H7 (cell line): Measurements from ENCODE around the gene TENT4B. TPM values are rescaled to one million over a fixed set of nuclear protein-coding genes. Genes with fewer than 3 reads are reported as not detected.
"Not testable (repeated sequence)": the region's sequence is repeated elsewhere in the genome, so short reads cannot be mapped to it uniquely, and the experiment has no call there.

Experiments used
- DNase-seq: peaks from one replicate; pipeline ENCODE4 v3.0.0; 2012
- H3K27me3 ChIP-seq: 2 replicates; pipeline ENCODE4 v1.6.0; 2011; ENCODE audit warnings: mild to moderate bottlenecking, low read length; ENCODE audit not compliant: control insufficient read depth, insufficient read depth
- H3K36me3 ChIP-seq: replicated peaks from 2 replicates; pipeline ENCODE4 v1.5.1; 2011; ENCODE audit warnings: low read length; ENCODE audit not compliant: control insufficient read depth, insufficient read depth
- H3K4me3 ChIP-seq: 2 replicates; pipeline ENCODE4 v1.5.1; 2011; ENCODE audit warnings: low read depth, mild to moderate bottlenecking, control low read depth, low read length, moderate library complexity; ENCODE audit not compliant: insufficient read depth
- total RNA-seq: library from RNA; depleted of rRNA; stranded (reverse); fragments of >200 nt; shearing (Covaris generic); gene quantifications from 2 replicates; pipeline ENCODE4 v1.2.3, GENCODE V29; 2014

Gene TENT4B
- total RNA-seq, 1 experiment from 2014 or later = 9.7 TPM

DNA sequence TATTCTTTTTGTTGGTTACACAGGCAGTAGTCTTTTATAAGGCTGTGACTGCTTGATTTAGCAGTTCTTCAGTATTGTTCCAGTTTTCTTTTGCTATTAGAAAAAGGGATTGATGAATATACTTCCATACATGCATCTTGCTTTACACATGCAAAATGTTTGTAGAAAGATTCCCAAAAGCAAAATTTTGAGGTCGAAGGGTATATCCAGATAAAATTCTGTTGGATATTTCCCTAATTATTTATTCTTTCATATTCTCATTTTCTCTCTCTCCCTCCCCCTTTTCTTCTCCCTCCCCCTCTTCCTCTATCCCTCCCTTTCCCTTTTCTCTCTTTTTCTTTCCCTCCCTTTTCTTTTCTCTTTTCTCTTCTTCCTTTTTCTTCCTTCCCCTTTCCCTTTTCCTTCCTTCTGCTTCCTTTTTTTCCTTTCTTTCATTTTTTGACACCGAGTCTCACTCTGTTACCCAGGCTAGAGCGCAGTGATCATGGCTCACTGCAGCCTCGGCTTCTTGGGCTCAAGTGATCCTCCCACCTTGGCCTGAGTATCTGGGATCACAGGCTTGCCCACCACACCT lies 66.4 kb downstream of the TENT4B start:
- no peak for DNase-seq
- H3K4me3 ChIP-seq = no peak overlapping the region
- peaks cover 7% of the 10 kb centered on the region for H3K36me3 ChIP-seq
- H3K27me3 ChIP-seq = no peaks in the 10 kb centered on the region

- no peaks in the 10 kb centered on the region for H3K27me3 ChIP-seq
- DNase-seq = no peak
- peaks cover 12% of the 10 kb centered on the region for H3K36me3 ChIP-seq
- no peak overlapping the region for H3K4me3 ChIP-seq
Observed at GRCh38 chr16:50224286-50224685, 71.2 kb downstream of the TENT4B start.

DNA sequence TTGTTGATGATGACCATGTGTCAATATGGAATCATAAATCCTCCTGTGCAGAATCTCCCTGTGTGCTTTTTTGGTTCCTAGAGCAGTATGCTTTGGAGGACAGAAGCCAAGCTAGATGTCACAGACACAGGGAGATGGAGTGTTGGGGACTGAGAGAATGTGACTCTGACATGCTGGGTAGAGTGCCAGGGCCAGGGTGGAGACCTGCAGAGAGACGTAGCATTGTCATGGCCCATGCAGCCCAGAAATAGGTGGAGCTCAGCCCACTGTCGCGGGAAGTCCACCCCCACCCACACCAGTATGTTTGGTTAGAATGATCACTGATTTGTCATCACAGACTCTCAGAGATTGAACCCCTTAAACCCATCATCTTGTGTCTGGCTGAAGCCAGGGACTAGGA lies 74.0 kb downstream of the TENT4B start:
- H3K36me3 ChIP-seq = peaks cover 12% of the 10 kb centered on the region
- no peaks in the 10 kb centered on the region for H3K27me3 ChIP-seq
- no peak for DNase-seq
- H3K4me3 ChIP-seq = no peak overlapping the region

GRCh38 chr16:50227665-50228064 lies 74.6 kb downstream of the TENT4B start:
- H3K36me3 ChIP-seq = peaks cover 12% of the 10 kb centered on the region
- no peak overlapping the region for H3K4me3 ChIP-seq
- H3K27me3 ChIP-seq = no peaks in the 10 kb centered on the region
- DNase-seq = no peak

DNA sequence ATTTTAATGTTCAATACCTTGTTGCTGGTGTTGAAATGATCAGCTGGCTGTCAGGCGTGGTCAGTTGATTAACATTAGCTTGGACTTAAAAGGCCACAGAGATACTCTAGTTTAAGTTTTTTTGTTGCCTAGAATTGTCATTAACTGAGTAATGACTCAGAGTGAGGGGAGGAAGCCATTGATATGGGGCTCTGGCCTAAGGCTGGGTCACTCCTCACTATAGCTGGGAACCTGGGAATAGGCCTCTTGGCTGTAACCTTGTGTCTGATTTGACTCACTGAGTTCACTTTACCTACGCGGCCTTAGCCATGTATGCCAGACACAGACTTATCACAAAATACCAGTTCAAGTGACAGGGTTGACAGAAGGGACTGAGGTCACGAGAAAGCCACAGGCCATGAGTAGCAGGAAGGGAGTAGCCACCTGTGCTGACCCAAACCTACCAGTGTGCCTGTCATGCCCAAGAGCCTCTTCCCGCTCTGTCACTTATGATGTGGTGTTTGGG lies 75.3 kb downstream of the TENT4B start:
- DNase-seq = no peak
- Histone ChIP-seq H3K27me3 (no peaks in the 10 kb centered on the region), H3K4me3 (no peak overlapping the region), H3K36me3 (peaks cover 12% of the 10 kb centered on the region)

DNA sequence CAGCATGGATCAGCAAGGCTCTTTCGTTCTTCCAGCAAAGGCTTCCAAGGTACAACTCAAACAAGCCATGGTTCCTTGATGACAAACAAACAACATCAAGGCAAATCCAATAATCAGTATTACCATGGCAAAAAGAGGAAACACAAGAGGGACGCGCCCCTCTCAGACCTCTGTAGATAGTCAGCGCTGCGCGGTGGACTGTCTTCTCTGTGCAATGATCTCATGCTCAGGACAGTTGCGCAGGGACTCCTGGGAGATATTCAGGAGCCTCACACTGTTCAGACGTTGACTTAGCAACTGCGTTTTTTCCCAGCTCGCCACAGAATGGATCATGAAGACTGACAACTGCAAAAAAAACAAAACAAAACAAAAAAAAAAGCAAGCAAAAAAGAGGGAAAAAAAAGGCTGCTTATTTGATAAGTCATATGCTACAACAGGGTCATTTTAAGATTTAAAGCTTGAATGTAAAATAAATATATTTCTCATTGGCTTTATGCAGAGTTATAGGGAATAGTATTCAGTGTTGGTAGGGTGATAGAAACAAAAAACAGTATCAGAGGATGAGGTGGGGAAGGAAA lies 76.1 kb downstream of the TENT4B start:
- no peak for DNase-seq
- H3K4me3 ChIP-seq = no peak overlapping the region

GRCh38 chr16:50234771-50235556 lies 81.9 kb downstream of the TENT4B start:
- no peaks in the 10 kb centered on the region for H3K27me3 ChIP-seq
- no peak for DNase-seq
- no peaks in the 10 kb centered on the region for H3K36me3 ChIP-seq
- H3K4me3 ChIP-seq = no peak overlapping the region

More for the DNA sequence above, 76.1 kb downstream of the TENT4B start:
- H3K36me3 ChIP-seq = peaks cover 12% of the 10 kb centered on the region
- no peaks in the 10 kb centered on the region for H3K27me3 ChIP-seq

GRCh38 chr16:50235581-50235980 lies 82.5 kb downstream of the TENT4B start:
- DNase-seq = no peak
- H3K27me3 ChIP-seq = no peaks in the 10 kb centered on the region
- no peaks in the 10 kb centered on the region for H3K36me3 ChIP-seq
- H3K4me3 ChIP-seq = no peak overlapping the region

DNA sequence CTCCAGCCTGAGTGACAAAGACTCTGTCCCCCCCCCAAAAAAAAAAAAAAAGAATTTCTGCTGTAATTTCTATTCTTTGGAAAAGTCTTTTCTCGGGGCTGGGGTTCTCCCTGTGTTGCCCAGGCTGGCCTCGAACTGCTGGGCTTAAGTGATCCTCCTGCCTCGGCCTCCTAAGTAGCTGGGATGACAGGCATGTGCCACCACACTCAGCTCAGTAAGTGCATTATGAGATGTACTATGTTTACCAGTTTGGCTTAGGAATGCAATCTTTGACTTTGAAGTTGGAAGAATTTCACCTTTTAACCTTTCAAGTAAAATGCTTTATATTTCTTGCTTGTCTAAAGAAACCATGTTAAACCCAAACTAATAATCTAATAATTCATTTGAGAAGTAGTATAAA lies 85.2 kb downstream of the TENT4B start:
- Histone ChIP-seq H3K36me3 (no peaks in the 10 kb centered on the region), H3K4me3 (no peak overlapping the region), H3K27me3 (no peaks in the 10 kb centered on the region)
- DNase-seq = no peak

- no peak for DNase-seq
- Histone ChIP-seq H3K4me3 (no peak overlapping the region), H3K27me3 (no peaks in the 10 kb centered on the region), H3K36me3 (no peaks in the 10 kb centered on the region)
Observed at GRCh38 chr16:50238868-50239301, 85.8 kb downstream of the TENT4B start.

- H3K4me3 ChIP-seq, DNase-seq, H3K36me3 ChIP-seq: not testable (repeated sequence)
- peaks cover 17% of the 10 kb centered on the region for H3K27me3 ChIP-seq
Observed at GRCh38 chr16:50243024-50243423, 89.9 kb downstream of the TENT4B start.

GRCh38 chr16:50244140-50244503 lies 91.0 kb downstream of the TENT4B start:
- Histone ChIP-seq H3K4me3 (no peak overlapping the region), H3K36me3 (no peaks in the 10 kb centered on the region)

DNA sequence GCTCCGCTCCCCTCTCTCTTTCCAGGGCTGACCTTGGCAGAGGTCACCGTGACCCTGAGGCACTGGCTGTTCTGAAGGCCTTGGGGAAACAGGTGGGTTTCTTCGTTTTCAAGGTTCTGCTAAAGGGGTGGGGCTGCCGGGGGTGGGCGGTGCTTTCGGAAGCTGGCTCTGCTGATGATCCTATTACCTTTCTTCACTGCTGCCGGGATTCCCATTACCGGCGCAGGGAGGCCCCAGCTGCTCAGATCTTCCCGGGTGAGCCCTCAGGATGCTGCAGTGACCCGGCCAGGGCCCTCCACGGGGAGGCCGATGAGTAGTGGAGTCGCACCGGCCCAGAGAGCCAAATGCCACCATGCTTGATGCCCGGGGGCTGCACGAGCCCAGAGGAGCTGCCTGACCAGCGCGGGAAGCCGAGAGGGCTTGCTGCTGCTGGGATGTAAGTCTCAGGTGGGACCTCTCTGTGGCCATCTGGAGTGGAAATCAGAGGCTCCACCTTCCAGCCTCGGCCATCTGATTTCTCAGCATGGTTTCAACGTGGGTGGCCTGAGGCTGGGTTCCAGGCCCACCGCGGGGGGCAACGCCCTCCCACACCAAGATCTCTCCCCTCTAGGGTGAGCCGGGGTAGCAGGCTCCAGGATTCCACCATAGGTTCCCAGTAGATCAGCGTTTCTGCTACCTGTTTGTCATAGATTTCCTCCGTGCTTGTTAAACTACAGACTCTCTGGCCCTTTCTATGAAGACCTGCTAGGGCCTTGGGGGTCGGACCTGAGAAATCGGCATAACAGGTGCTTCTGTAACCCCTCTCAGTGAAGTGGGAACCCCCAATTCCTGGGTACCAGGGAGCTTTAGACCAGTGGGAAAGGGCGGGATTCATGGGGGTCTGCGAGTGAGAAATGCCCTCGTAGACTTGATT lies 91.7 kb downstream of the TENT4B start:
- H3K27me3 ChIP-seq = peaks cover 17% of the 10 kb centered on the region
- H3K36me3 ChIP-seq = no peaks in the 10 kb centered on the region
- H3K4me3 ChIP-seq = peak overlapping the region; percentile 52; the same call in 1 of the 2 replicates
- DNase-seq = peak; percentile 89

More at GRCh38 chr16:50244140-50244503, 91.0 kb downstream of the TENT4B start:
- H3K27me3 ChIP-seq = peaks cover 17% of the 10 kb centered on the region
- DNase-seq = no peak
